AG04449 (cell line): ENCODE results near the gene LRRC32.
A peak's percentile ranks its signal among the peaks of the same experiment; 100 is the strongest.

Experiments
- CTCF ChIA-PET: fragments of 350-600 bp; formaldehyde crosslinking; extraction: SDS; loops from one replicate; lab custom pipeline; 2021; ENCODE audit warnings: antibody characterized with exemption; lab: Yijun Ruan, JAX
- POLR2A ChIA-PET: fragments of 400-600, 350-600 bp; formaldehyde crosslinking; extraction: SDS; loops from one replicate; lab custom pipeline; 2020; ENCODE audit warnings: antibody characterized with exemption, inconsistent platforms; lab: Yijun Ruan, JAX
- DNase-seq: peaks from one replicate; pipeline ENCODE4 v3.0.0-alpha.2; 2010; ENCODE audit warnings: low read depth, low spot score
- H3K4me3 ChIP-seq: 2 replicates; pipeline ENCODE4 v1.5.1; 2011; ENCODE audit warnings: low read depth, mild to moderate bottlenecking, control low read depth, low read length
- TF ChIP-seq, protein P1 (sequence below): IDR thresholded peaks from one replicate; pipeline ENCODE4 v1.5.1; 2011; ENCODE audit warnings: mild to moderate bottlenecking, moderate library complexity, low read length, control low read depth, inconsistent platforms; ENCODE audit not compliant: insufficient read depth; ENCODE audit errors: missing control alignments

Gene LRRC32

DNA sequence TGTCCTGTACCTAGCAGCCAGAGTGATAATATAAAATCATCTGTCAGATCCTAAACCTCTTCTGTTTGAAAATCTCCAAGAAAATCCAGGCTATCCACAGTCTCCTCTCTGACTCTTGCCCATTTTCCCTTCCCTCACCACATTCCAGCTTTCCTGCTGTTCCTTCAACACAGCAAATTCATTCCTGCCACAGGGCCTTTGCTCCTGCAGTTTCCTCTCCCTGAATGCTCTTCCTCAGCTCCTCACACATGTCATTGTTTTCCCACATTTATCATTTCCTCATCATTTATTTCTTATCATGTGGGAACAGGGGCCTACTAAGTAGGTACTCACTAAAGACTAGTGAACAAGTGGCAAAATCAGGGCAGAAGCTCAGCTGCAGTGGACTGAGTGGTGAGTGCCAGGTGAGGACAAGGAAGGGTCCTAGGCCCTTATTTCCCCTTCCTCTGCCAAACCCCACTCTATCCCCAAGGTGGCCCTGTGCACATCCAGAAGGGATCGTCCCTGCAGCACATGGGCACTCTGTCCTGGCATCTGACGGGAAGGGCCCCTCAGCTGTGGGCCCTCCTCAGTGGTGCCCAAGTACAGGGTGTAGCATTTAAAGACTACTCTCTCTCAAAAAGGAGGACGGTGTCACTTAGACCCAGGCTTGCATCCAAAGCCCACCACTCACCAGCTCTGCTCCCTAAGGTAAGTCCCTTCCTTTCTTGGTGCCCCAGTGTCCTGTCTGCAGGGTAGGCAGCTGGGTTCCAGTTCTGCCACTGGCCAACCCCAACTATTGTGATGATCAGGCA, 2.0 kb downstream of the LRRC32 start:
- TF ChIP-seq, protein P1, sequence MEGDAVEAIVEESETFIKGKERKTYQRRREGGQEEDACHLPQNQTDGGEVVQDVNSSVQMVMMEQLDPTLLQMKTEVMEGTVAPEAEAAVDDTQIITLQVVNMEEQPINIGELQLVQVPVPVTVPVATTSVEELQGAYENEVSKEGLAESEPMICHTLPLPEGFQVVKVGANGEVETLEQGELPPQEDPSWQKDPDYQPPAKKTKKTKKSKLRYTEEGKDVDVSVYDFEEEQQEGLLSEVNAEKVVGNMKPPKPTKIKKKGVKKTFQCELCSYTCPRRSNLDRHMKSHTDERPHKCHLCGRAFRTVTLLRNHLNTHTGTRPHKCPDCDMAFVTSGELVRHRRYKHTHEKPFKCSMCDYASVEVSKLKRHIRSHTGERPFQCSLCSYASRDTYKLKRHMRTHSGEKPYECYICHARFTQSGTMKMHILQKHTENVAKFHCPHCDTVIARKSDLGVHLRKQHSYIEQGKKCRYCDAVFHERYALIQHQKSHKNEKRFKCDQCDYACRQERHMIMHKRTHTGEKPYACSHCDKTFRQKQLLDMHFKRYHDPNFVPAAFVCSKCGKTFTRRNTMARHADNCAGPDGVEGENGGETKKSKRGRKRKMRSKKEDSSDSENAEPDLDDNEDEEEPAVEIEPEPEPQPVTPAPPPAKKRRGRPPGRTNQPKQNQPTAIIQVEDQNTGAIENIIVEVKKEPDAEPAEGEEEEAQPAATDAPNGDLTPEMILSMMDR, result no peak
- ChIA-PET POLR2A (no interaction called here), CTCF (interaction anchor here (1.4 to 5.2 kb wide), 2 partner anchors 11 to 14 kb away, joined by 6 to 28 read pairs; no protein-coding TSS in a partner anchor)
- no peak for DNase-seq
- peak overlapping the region; percentile 18; the same call in 1 of the 2 replicates for H3K4me3 ChIP-seq

DNA sequence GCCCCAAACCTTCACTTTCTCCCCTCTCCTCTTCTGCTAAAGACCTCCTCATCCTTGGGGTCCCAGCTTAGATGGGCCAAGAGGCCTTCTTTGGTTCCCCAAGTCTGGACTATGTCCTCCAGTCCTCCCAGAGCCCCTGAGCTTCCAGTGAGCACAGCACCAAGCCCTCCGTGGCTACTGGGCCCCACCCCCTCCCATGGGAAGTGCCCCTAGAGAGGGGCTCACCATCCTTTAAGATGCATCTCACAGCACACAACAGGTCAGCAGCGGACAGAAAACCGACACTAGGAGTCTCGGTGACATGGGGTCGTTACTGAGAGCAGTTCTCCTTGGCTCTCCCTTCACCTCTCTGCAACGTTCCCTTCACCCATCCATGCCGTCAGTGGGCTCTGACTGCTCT, 2.7 kb downstream of the LRRC32 start:
- no peak for DNase-seq
- TF ChIP-seq, protein P1, result no peak
- H3K4me3 ChIP-seq, result no peak overlapping the region
- CTCF ChIA-PET, result interaction anchor here (5.2 kb wide), 1 partner anchor 11 kb away, joined by 28 read pairs; no protein-coding TSS in a partner anchor
- POLR2A ChIA-PET, result no interaction called here

DNA sequence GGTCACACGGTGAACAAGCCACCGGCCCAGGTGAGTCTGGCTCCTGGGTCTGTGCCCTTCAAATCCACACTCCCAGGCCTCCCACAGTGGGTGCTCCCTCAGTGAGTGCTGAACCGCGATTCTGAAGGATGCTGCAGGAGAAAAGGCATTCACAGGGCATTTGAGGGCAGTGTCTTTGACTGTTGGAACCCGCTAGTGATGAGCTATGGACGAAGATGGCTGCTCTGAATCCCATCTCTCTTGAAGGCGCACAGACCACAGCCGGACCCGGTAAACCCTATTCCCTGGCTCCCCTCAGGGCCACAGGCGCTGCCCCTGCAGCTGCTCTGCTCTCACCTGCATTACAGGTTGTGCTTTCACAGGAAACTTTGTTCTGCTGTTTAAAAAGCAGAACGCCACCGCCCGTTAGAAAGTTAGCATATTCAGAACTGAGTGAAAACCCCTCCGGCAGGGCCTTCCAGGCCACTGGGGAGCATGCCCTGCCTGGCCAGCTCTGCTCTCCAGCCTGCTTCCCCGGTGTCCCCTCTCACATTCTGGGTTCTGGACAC, 3.2 kb downstream of the LRRC32 start:
- no peak overlapping the region for H3K4me3 ChIP-seq
- TF ChIP-seq, protein P1, result no peak
- DNase-seq, result no peak
- POLR2A ChIA-PET, result no interaction called here
- CTCF ChIA-PET, result no interaction called here

DNA sequence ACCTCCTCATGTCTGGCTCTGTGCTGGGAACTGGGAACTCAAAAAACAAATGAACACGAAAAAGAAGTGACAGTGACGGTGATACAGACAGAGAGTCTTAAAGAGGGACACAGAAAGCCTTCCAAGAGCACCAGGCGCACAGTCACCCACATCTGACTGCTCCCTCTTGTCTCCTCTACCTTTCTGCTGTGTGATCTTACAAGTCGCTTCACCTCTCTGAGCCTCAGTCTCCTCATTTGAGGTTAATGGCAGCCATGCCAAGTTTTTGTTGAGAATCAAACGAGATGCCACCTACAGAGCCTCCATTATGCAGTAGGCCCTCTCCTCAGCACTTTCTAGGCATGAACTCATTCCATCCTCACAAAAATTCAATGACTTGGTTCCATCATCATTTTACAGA, 3.7 kb downstream of the LRRC32 start:
- H3K4me3 ChIP-seq, result no peak overlapping the region
- POLR2A ChIA-PET, result no interaction called here
- no peak for DNase-seq
- TF ChIP-seq, protein P1, result no peak
- CTCF ChIA-PET, result no interaction called here

DNA sequence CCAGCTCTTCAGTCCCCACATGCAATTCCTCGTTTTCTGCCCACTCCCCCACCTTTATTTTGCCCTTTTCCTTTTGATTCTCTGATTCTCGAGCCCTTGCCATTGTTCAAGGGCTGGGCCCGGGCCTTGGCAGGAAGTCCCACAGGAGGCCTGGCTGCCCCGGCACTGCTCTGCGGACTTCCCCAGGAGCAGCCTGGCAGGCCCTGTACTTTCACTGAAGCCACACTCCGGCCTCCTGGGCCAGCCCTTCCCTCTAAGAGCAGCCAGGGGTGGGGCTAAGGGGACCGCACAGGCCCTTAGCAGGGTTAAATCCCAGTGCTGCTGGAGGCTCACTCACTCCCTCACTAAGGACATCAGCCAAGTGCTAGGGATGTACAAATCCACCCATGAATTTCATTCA, 4.1 kb downstream of the LRRC32 start:
- CTCF ChIA-PET, result no interaction called here

DNA sequence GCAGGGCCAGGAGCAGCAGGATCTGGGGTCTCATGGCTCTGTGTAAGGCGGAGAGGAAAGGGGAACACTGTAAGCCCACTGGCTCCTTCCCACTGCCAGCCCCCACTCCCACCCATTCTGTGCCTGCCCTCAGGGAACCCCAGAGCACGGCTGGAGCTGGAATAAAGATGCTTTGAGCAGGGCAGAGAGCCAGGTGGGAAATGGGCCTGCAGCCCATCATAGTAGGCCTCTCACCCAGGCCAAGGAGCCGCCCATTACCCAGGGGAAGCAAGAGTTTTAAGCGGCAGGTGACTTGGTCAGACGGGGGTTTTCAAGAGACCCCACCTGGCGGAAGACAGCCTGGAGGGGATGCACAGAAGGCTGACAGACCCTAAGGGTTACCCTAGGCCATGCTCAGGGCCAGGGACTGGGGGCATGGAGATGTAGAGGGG, 4.6 kb downstream of the LRRC32 start:
- TF ChIP-seq, protein P1, result no peak
- DNase-seq, result no peak
- ChIA-PET POLR2A (interaction anchor here (0.6 kb wide), 1 partner anchor 1158 kb away, joined by 3 read pairs; no protein-coding TSS in a partner anchor), CTCF (no interaction called here)
- no peak overlapping the region for H3K4me3 ChIP-seq

More for the DNA sequence above, 4.1 kb downstream of the LRRC32 start:
- no peak for DNase-seq
- TF ChIP-seq, protein P1, result no peak
- H3K4me3 ChIP-seq, result no peak overlapping the region
- POLR2A ChIA-PET, result no interaction called here
